ENCODE data around the gene DYRK2.

The DYRK2 gene

DNA sequence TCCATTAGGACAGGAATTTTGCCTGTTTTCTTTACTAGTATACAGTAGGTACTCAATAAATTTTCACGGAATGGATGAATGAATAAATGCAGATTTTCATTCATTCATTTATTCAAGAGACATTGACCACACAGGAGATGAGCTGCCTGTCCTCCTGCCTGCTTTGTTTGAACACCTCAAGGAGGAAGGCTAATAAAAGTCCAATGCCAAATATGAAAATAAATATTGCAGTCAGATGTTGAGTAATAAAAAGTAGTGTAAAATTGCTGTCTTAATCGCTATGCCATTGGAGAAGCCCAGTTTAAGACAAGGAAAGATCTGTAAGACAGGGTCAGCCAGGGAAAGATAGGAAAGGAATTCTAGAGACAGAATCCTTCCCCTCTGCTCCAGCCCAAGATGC lies 47.4 kb downstream of the DYRK2 start:
- H3K4me1 ChIP-seq (ENCODE audit: low read depth, poor library complexity, severe bottlenecking), result peaks cover 41% of the 10 kb centered on the region
- TF ChIP-seq, protein P1, sequence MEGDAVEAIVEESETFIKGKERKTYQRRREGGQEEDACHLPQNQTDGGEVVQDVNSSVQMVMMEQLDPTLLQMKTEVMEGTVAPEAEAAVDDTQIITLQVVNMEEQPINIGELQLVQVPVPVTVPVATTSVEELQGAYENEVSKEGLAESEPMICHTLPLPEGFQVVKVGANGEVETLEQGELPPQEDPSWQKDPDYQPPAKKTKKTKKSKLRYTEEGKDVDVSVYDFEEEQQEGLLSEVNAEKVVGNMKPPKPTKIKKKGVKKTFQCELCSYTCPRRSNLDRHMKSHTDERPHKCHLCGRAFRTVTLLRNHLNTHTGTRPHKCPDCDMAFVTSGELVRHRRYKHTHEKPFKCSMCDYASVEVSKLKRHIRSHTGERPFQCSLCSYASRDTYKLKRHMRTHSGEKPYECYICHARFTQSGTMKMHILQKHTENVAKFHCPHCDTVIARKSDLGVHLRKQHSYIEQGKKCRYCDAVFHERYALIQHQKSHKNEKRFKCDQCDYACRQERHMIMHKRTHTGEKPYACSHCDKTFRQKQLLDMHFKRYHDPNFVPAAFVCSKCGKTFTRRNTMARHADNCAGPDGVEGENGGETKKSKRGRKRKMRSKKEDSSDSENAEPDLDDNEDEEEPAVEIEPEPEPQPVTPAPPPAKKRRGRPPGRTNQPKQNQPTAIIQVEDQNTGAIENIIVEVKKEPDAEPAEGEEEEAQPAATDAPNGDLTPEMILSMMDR (conservative IDR thresholded peaks at IDR 0.05; ENCODE audit: low read depth, low read length), result no peak
- H3K27ac ChIP-seq, result no peak overlapping the region
- no peaks in the 10 kb centered on the region for H3K36me3 ChIP-seq (ENCODE audit: insufficient read depth)
- no peak overlapping the region for H3K4me3 ChIP-seq (IDR thresholded peaks at IDR 0.05; ENCODE audit: insufficient read depth, low read depth, low read length)
- H4K20me1 ChIP-seq (ENCODE audit: insufficient read depth), result no peaks in the 10 kb centered on the region; the same call in 1 of the 2 replicates
- H3K79me2 ChIP-seq (ENCODE audit: insufficient read depth, low read depth), result no peaks in the 10 kb centered on the region
- H2AFZ ChIP-seq (ENCODE audit: low read depth), result no peak overlapping the region
- no peak overlapping the region for H3K9ac ChIP-seq
- H3K4me2 ChIP-seq, result no peak overlapping the region
- peaks cover 63% of the 10 kb centered on the region for H3K27me3 ChIP-seq (ENCODE audit: insufficient read depth, low read depth)

DNA sequence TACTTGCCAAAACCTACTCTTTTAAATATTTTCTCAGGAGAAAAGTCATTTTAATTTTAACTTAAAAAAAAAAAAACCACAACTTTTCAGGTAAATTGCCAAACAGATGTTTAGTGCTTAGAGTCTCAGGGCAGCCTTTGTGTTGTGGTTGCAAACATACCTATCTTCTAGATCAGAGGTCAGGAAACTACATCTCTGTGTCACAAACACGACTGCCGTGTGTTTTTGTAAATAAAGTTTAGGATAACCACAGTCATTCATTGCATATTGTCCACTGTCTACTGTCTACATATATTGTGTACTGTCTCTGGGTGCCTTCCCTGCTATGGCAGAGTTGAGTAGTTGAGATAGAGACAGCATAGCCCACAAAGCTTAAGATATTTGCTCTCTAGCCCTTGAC lies 48.9 kb downstream of the DYRK2 start:
- TF ChIP-seq, protein P1 (conservative IDR thresholded peaks at IDR 0.05; ENCODE audit: low read depth, low read length), result no peak
- H3K9ac ChIP-seq, result no peak overlapping the region
- no peak overlapping the region for H3K4me2 ChIP-seq
- H2AFZ ChIP-seq (ENCODE audit: low read depth), result no peak overlapping the region
- H3K36me3 ChIP-seq (ENCODE audit: insufficient read depth), result no peaks in the 10 kb centered on the region
- H4K20me1 ChIP-seq (ENCODE audit: insufficient read depth), result no peaks in the 10 kb centered on the region; the same call in 1 of the 2 replicates
- no peaks in the 10 kb centered on the region for H3K79me2 ChIP-seq (ENCODE audit: insufficient read depth, low read depth)
- peaks cover 41% of the 10 kb centered on the region for H3K4me1 ChIP-seq (ENCODE audit: low read depth, poor library complexity, severe bottlenecking)
- H3K27ac ChIP-seq, result no peak overlapping the region
- peaks cover 75% of the 10 kb centered on the region for H3K27me3 ChIP-seq (ENCODE audit: insufficient read depth, low read depth)
- H3K4me3 ChIP-seq (IDR thresholded peaks at IDR 0.05; ENCODE audit: insufficient read depth, low read depth, low read length), result no peak overlapping the region

DNA sequence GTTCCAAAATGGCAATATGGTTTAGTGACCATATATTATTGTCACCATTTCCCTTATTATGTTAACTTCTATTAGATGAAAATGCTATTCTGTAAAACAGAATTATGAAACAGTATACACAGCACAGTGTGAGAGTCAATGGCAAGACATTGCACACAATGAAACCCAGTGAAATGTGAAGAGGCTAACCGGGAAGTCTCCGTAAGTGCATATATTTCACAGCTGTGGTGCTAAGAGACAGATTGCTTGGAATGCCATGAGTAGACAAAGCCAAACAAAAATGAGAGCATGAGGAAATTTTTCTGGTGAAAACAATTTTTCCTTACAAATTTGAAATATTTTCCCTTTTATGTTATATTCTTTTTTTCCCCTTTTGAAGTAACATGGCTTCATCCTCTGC lies 49.4 kb downstream of the DYRK2 start:
- Histone ChIP-seq H3K36me3 (ENCODE audit: insufficient read depth) (no peaks in the 10 kb centered on the region), H3K9ac (no peak overlapping the region), H3K4me2 (peak overlapping the region; percentile 68; the same call in 1 of the 2 replicates), H4K20me1 (ENCODE audit: insufficient read depth) (no peaks in the 10 kb centered on the region; the same call in 1 of the 2 replicates), H2AFZ (ENCODE audit: low read depth) (no peak overlapping the region), H3K27me3 (ENCODE audit: insufficient read depth, low read depth) (peaks cover 78% of the 10 kb centered on the region), H3K79me2 (ENCODE audit: insufficient read depth, low read depth) (no peaks in the 10 kb centered on the region), H3K4me3 (IDR thresholded peaks at IDR 0.05; ENCODE audit: insufficient read depth, low read depth, low read length) (no peak overlapping the region), H3K27ac (no peak overlapping the region), H3K4me1 (ENCODE audit: low read depth, poor library complexity, severe bottlenecking) (peaks cover 41% of the 10 kb centered on the region)
- TF ChIP-seq, protein P1 (conservative IDR thresholded peaks at IDR 0.05; ENCODE audit: low read depth, low read length), result no peak

DNA sequence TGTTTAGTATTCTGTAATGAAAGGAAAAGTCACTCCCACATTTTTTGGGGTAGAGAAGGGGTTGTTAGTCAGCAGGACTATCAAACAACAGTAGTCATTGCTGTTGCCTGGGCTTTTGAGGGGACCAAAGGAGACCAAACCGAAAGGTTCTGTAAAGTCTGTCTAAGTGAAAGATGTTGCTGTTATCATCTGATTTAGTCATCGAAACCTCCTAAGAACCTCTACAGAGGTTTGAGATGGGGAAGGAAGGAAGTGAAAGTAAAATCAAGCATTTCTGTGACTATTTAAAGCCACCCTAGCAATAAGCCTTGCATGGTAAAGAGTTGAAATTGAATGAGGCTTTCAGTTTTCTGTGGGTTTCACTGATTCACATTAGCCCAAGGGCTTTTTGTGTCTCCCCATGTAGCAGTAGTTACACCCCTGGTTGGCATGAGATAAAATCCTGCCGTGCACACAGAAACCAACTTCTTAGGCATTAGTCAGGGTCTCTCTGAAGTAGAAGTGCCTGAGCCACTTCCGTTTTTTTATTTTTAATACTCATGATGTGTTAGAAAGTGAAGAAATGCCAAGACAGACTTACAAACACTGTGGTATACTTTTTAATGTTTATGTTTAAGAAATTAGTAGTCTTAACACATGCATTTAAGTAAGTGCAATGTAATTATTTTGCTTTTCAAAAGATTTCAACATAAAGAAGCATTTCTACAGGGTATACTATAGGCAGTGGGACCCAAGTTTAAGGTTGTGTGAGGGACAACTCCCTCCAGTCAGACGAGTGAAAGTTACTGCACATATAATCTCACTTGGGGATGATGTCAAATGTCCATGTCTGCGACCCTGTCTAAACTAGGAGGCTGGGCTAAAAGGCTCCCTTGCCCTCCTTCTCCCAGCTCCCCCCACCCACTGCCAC lies 50.4 kb downstream of the DYRK2 start:
- no peaks in the 10 kb centered on the region for H3K79me2 ChIP-seq (ENCODE audit: insufficient read depth, low read depth)
- TF ChIP-seq, protein P1 (conservative IDR thresholded peaks at IDR 0.05; ENCODE audit: low read depth, low read length), result no peak
- no peak overlapping the region for H3K27ac ChIP-seq
- H3K4me2 ChIP-seq, result peak overlapping the region; percentile 68
- H4K20me1 ChIP-seq (ENCODE audit: insufficient read depth), result no peaks in the 10 kb centered on the region; the same call in 1 of the 2 replicates
- peaks cover 82% of the 10 kb centered on the region for H3K27me3 ChIP-seq (ENCODE audit: insufficient read depth, low read depth)
- H3K4me1 ChIP-seq (ENCODE audit: low read depth, poor library complexity, severe bottlenecking), result peaks cover 41% of the 10 kb centered on the region
- no peak overlapping the region for H3K4me3 ChIP-seq (IDR thresholded peaks at IDR 0.05; ENCODE audit: insufficient read depth, low read depth, low read length)
- H3K9ac ChIP-seq, result no peak overlapping the region
- no peaks in the 10 kb centered on the region for H3K36me3 ChIP-seq (ENCODE audit: insufficient read depth)
- no peak overlapping the region for H2AFZ ChIP-seq (ENCODE audit: low read depth)

Measured in KMS-11 (cell line).